WTC11 (cell line): ENCODE results near the gene UCN. TPM values are rescaled to one million over a fixed set of nuclear protein-coding genes. Genes with fewer than 3 reads are reported as not detected.
A peak's percentile ranks its signal among the peaks of the same experiment; 100 is the strongest.

Experiments
- CREB1 ChIP-seq: sonication (generic); formaldehyde crosslinking; IDR thresholded peaks from 2 replicates; pipeline ENCODE4 v1.8.0; 2023; ENCODE audit warnings: mild to moderate bottlenecking, missing genetic modification reagents
- ESRRA ChIP-seq: sonication (generic); formaldehyde crosslinking; IDR thresholded peaks from 2 replicates; pipeline ENCODE4 v1.8.1; 2022; ENCODE audit warnings: mild to moderate bottlenecking, missing genetic modification reagents, borderline replicate concordance
- ETV6 ChIP-seq: sonication (generic); formaldehyde crosslinking; IDR thresholded peaks from 2 replicates; pipeline ENCODE4 v1.8.1; 2022; ENCODE audit warnings: mild to moderate bottlenecking, missing genetic modification reagents
- FOXP1 ChIP-seq: sonication (generic); formaldehyde crosslinking; IDR thresholded peaks from 2 replicates; pipeline ENCODE4 v1.8.0; 2022; ENCODE audit warnings: missing genetic modification reagents, mild to moderate bottlenecking, moderate library complexity, borderline replicate concordance
- HMGXB4 ChIP-seq: sonication (generic); formaldehyde crosslinking; IDR thresholded peaks from 2 replicates; pipeline ENCODE4 v1.8.1; 2023; ENCODE audit warnings: mild to moderate bottlenecking, moderate library complexity, missing genetic modification reagents
- JUN ChIP-seq: sonication (generic); formaldehyde crosslinking; IDR thresholded peaks from 2 replicates; pipeline ENCODE4 v1.8.0; 2023; ENCODE audit warnings: mild to moderate bottlenecking, missing genetic modification reagents
- NR1H2 ChIP-seq: sonication (generic); formaldehyde crosslinking; IDR thresholded peaks from 2 replicates; pipeline ENCODE4 v1.9.0; 2021; ENCODE audit warnings: mild to moderate bottlenecking, moderate library complexity, missing genetic modification reagents
- PRDM15 ChIP-seq: sonication (generic); formaldehyde crosslinking; IDR thresholded peaks from 2 replicates; pipeline ENCODE4 v1.8.0; 2022; ENCODE audit warnings: missing genetic modification reagents
- TCF7 ChIP-seq: sonication (generic); formaldehyde crosslinking; IDR thresholded peaks from 2 replicates; pipeline ENCODE4 v1.8.0; 2022; ENCODE audit warnings: mild to moderate bottlenecking, low read depth, missing genetic modification reagents, moderate library complexity
- ZMAT4 ChIP-seq: fragments of 250-450 bp; sonication (Bioruptor Pico); IDR thresholded peaks from 2 replicates; pipeline ENCODE4 v1.9.0; 2021; ENCODE audit warnings: mild to moderate bottlenecking
- ZNF423 ChIP-seq: fragments of 250-450 bp; sonication (Bioruptor Pico); IDR thresholded peaks from 2 replicates; pipeline ENCODE4 v2.1.2; 2022; ENCODE audit warnings: mild to moderate bottlenecking, moderate library complexity
- ZNF512 ChIP-seq: sonication (generic); formaldehyde crosslinking; IDR thresholded peaks from 2 replicates; pipeline ENCODE4 v1.8.1; 2022; ENCODE audit warnings: missing genetic modification reagents, borderline replicate concordance
- ZNF532 ChIP-seq: fragments of 250-450 bp; sonication (Bioruptor Pico); IDR thresholded peaks from 2 replicates; pipeline ENCODE4 v1.9.0; 2021; ENCODE audit warnings: mild to moderate bottlenecking, borderline replicate concordance
- total RNA-seq: library from RNA; stranded (reverse); gene quantifications from 3 replicates; pipeline ENCODE4 v1.2.3, GENCODE V29; 2021

UCN gene
- total RNA-seq, 1 experiment from 2014 or later, result 0.68 TPM

- TF ChIP-seq PRDM15 (CRISPR knock-in tag) (no peak), JUN (CRISPR knock-in tag) (no peak), HMGXB4 (CRISPR knock-in tag) (no peak), TCF7 (CRISPR knock-in tag) (no peak), NR1H2 (CRISPR knock-in tag) (no peak), FOXP1 (0 out of 2 replicates have a peak, but pooled peaks have one; percentile 53), ZNF423 (CRISPR knock-in tag) (no peak), ZMAT4 (CRISPR knock-in tag) (peak; percentile 78), ESRRA (CRISPR knock-in tag) (no peak), ZNF532 (0 out of 2 replicates have a peak, but pooled peaks have one; percentile 61), ZNF512 (CRISPR knock-in tag) (no peak), ETV6 (CRISPR knock-in tag) (no peak; the same call in 1 of the 2 replicates), CREB1 (CRISPR knock-in tag) (peak; percentile 6; the same call in 1 of the 2 replicates)
Observed at GRCh38 chr2:27322766-27323595, 14.7 kb upstream of the UCN start, which contains the start of gene MPV17 (continued).
